NT2/D1 (cell line): Measurements from ENCODE around the gene FADS2.

Experiments
- SUZ12 ChIP-seq: IDR thresholded peaks from 2 replicates; pipeline ENCODE4 v1.6.1; 2011; ENCODE audit not compliant: insufficient read length, insufficient read depth; ENCODE audit errors: extremely low read depth
- YY1 ChIP-seq: IDR thresholded peaks from 2 replicates; pipeline ENCODE4 v1.6.1; 2011; ENCODE audit not compliant: insufficient read length, insufficient read depth
- ZNF274 ChIP-seq: IDR thresholded peaks from 2 replicates; pipeline ENCODE4 v1.6.1; 2011; ENCODE audit warnings: mild to moderate bottlenecking, low read depth, low read length

DNA sequence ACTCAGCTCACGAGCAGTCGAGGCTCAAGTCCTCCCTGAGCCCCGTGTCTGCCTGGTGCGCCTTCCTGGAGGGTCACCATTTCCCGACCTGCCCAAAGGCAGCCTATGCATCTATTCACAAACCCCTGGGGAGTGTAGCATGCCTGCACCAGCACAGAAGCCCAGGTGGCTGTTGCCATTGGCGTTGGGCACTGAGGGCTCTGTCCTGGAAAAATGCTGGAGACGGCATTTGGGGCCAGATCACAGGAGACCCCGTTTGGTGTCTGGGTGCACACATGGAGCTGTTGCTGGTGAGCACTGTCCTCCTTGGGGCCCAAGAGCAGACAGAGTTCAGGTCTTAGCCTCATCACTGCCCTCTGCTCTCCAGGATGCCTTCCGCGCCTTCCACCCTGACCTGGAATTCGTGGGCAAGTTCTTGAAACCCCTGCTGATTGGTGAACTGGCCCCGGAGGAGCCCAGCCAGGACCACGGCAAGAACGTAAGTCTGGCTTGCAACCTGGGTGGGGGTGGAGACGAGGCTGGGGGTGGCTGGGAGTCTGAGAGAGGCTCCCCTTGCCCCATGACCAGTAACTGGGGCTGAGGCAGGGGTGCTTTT is 9.4 kb downstream of the FADS2 start:
- TF ChIP-seq SUZ12 (no peak), YY1 (no peak), ZNF274 (no peak)
